GM12878 (cell line): ENCODE measurements around the gene KLF7. TPM values are rescaled to one million over a fixed set of nuclear protein-coding genes. Genes with fewer than 3 reads are reported as not detected.

Source experiments
- ATAC-seq: fragments of 200-7000 bp; cut with Tn5 transposase; 3 replicates; pipeline ENCODE4 v1.9.1; 2020; ENCODE audit warnings: mild to moderate bottlenecking, moderate library complexity
- BruUV-seq: library from RNA; stranded (reverse); fragments of 400-500 nt; replicated peaks from 2 replicates; lab custom pipeline; 2021; lab: Mats Ljungman, UMichigan
- CTCF ChIA-PET: fragments of 300-600 bp; sonication (Branson Sonifier 250); formaldehyde crosslinking; extraction: SDS; loops from one replicate; lab custom pipeline; 2021; ENCODE audit warnings: inconsistent platforms; lab: Yijun Ruan, JAX
- POLR2A ChIA-PET: fragments of 350-600 bp; formaldehyde crosslinking; extraction: SDS; loops from one replicate; lab custom pipeline; 2021; ENCODE audit warnings: inconsistent platforms; lab: Charles Lee
- RAD21 ChIA-PET: fragments of 300-600 bp; sonication (Branson Sonifier 250); formaldehyde crosslinking; loops from one replicate; lab custom pipeline; 2023; ENCODE audit warnings: antibody characterized with exemption; ENCODE audit not compliant: unreplicated experiment; lab: Charles Lee
- SMC1A ChIA-PET: fragments of 300-600 bp; sonication (Branson Sonifier 250); formaldehyde crosslinking; loops from one replicate; lab custom pipeline; 2023; ENCODE audit not compliant: unreplicated experiment, uncharacterized antibody; lab: Charles Lee
- DNase-seq: peaks from one replicate; pipeline ENCODE4 v3.0.0-alpha.2; 2011; ENCODE audit warnings: low read depth, low spot score
- FAIRE-seq: peaks from 3 replicates; lab custom pipeline; 2011; peaks lifted over from hg19 to GRCh38; lab: Jason Lieb, UNC
- H2AFZ ChIP-seq: 2 replicates; pipeline ENCODE4 v1.6.0; 2011; ENCODE audit warnings: low read depth, low read length, control low read depth; ENCODE audit not compliant: control insufficient read depth
- H3K27ac ChIP-seq: 2 replicates; pipeline ENCODE4 v1.5.1; 2011; ENCODE audit warnings: control low read depth; ENCODE audit not compliant: control insufficient read depth, insufficient read depth
- H3K27me3 ChIP-seq, 2 experiments: replicated peaks in 1 of 2; 2 replicates each; pipeline versions ENCODE4 v1.6.0 to v1.6.1; 2011; ENCODE audit warnings: low read length in 1 of 2; ENCODE audit not compliant: control insufficient read depth in 2 of 2, insufficient read depth in 2 of 2
- H3K36me3 ChIP-seq, 2 experiments: 2 replicates each; pipeline ENCODE4 v1.5.1; 2011; ENCODE audit warnings: low read length in 1 of 2; ENCODE audit not compliant: control insufficient read depth in 2 of 2, insufficient read depth in 2 of 2
- H3K4me1 ChIP-seq: 2 replicates; pipeline ENCODE4 v1.6.1; 2011; ENCODE audit warnings: mild to moderate bottlenecking, low read length, moderate library complexity, mixed read lengths; ENCODE audit not compliant: control insufficient read depth, insufficient read depth
- H3K4me2 ChIP-seq: 2 replicates; pipeline ENCODE4 v1.6.0; 2011; ENCODE audit warnings: control low read depth; ENCODE audit not compliant: control insufficient read depth, insufficient read depth
- H3K4me3 ChIP-seq: fragments of 200-600 bp; sonication (generic); 2 replicates; pipeline ENCODE4 v1.5.1; 2016
- H3K79me2 ChIP-seq: 2 replicates; pipeline ENCODE4 v1.6.0; 2011; ENCODE audit warnings: low read length; ENCODE audit not compliant: control insufficient read depth, insufficient read depth
- H3K9ac ChIP-seq: 2 replicates; pipeline ENCODE4 v1.8.0; 2011; ENCODE audit warnings: low read length, control low read depth, mixed read lengths; ENCODE audit not compliant: control insufficient read depth, insufficient read depth
- H3K9me3 ChIP-seq: replicated peaks from 3 replicates; pipeline ENCODE4 v1.5.1; 2011; ENCODE audit warnings: mild to moderate bottlenecking, low read length; ENCODE audit not compliant: control insufficient read depth, insufficient read depth
- H4K20me1 ChIP-seq: 2 replicates; pipeline ENCODE4 v1.6.0; 2011; ENCODE audit not compliant: control insufficient read depth, insufficient read depth
- BCL11A ChIP-seq: IDR thresholded peaks from 2 replicates; pipeline ENCODE4 v1.6.1; 2011; ENCODE audit warnings: low read depth, low read length
- CBFB ChIP-seq: IDR thresholded peaks from 2 replicates; pipeline ENCODE4 v1.6.1; 2016; ENCODE audit warnings: antibody characterized with exemption, low read depth
- CEBPB ChIP-seq, 2 experiments: fragments of 150-350 bp in 1 of 2; IDR thresholded peaks; 2 replicates each; pipeline ENCODE4 v1.6.1; 2012 to 2014; ENCODE audit warnings: low read depth in 2 of 2, low read length in 2 of 2, borderline replicate concordance in 1 of 2, inconsistent platforms in 1 of 2
- FOS ChIP-seq: IDR thresholded peaks from 3 replicates; pipeline ENCODE4 v1.6.1; 2011; ENCODE audit warnings: borderline replicate concordance; ENCODE audit not compliant: insufficient read length; ENCODE audit errors: extremely low read depth
- KDM1A ChIP-seq: fragments of 200-600 bp; sonication (generic); IDR thresholded peaks from 2 replicates; pipeline ENCODE4 v1.6.1; 2016; ENCODE audit warnings: borderline replicate concordance
- MYC ChIP-seq: IDR thresholded peaks from 2 replicates; pipeline ENCODE4 v1.6.1; 2011; ENCODE audit warnings: mild to moderate bottlenecking, low read length, moderate library complexity, inconsistent platforms; ENCODE audit not compliant: insufficient read depth, insufficient replicate concordance, insufficient read length, severe bottlenecking
- NFYA ChIP-seq: IDR thresholded peaks from 2 replicates; pipeline ENCODE4 v1.6.1; 2011; ENCODE audit warnings: low read depth, mild to moderate bottlenecking, low read length, improper control_type of control experiment, borderline replicate concordance
- NRF1 ChIP-seq: conservative IDR thresholded peaks from 2 replicates; pipeline ENCODE4 v1.6.1; 2011; ENCODE audit warnings: mild to moderate bottlenecking, low read depth, low read length, improper control_type of control experiment
- WGBS: methylation state at CpG from one replicate; pipeline ENCODE4 v1.1.6; 2016; ENCODE audit warnings: low lambda C conversion rate; ENCODE audit not compliant: insufficient replicate concordance, insufficient coverage; ENCODE audit errors: missing lambda C conversion rate; 5-methylcytosine and 5-hydroxymethylcytosine counted together
- in situ Hi-C: fragments of 300-500 bp; cut with MboI; formaldehyde crosslinking; loops from 9 replicates; pipeline ENCODE4 v1.14.3; 2018; ENCODE audit warnings: mixed read lengths
- intact Hi-C: fragments of 100-400 bp; cut with micrococcal nuclease; formaldehyde crosslinking; loops from one replicate; pipeline ENCODE4 v1.14.2; 2022; ENCODE audit not compliant: unreplicated experiment
- polyA plus RNA-seq, 11 experiments: library from polyadenylated mRNA; depleted of rRNA in 4 of 11; unstranded in 6 of 11; stranded (reverse) in 5 of 11; fragments of >200 nt; fragmentation: Nextera tagmentation in 4 of 11; fragmentation: Illumina TruSeq in 1 of 11; extraction: Ambion mirVana in 4 of 11; extraction: Trizol in 1 of 11; gene quantifications; 1 replicate in 1 of 11; 2 replicates in 10 of 11; pipeline versions ENCODE4 v1.2.1 to v1.2.3, GENCODE V29; 2011 to 2016; ENCODE audit warnings: inconsistent platforms in 2 of 11, missing spikeins in 2 of 11, low read depth in 1 of 11
- total RNA-seq, 4 experiments: library from RNA; depleted of rRNA in 3 of 4; stranded (reverse); fragments of >200 nt in 3 of 4; fragmentation: Illumina TruSeq in 1 of 4; extraction: Trizol in 1 of 4; gene quantifications; 2 replicates each; pipeline versions ENCODE4 v1.2.1 to v1.2.3, GENCODE V29; 2013 to 2021
- TF ChIP-seq, protein P1 (sequence below): IDR thresholded peaks from 2 replicates; pipeline ENCODE4 v1.6.1; 2011; ENCODE audit warnings: borderline replicate concordance, low read depth, mild to moderate bottlenecking, moderate library complexity, low read length; ENCODE audit not compliant: insufficient read depth, poor library complexity, severe bottlenecking
- TF ChIP-seq, protein P2 (sequence below): IDR thresholded peaks from 2 replicates; pipeline ENCODE4 v1.6.1; 2012; ENCODE audit warnings: low read length, inconsistent platforms

The KLF7 gene
- total and polyA plus RNA-seq, 10 of the 15 experiments (the other 5 are each of a cell fraction or from before 2014, with no cell fraction given) = 2.4 to 24.8 (median 8.5) TPM

DNA sequence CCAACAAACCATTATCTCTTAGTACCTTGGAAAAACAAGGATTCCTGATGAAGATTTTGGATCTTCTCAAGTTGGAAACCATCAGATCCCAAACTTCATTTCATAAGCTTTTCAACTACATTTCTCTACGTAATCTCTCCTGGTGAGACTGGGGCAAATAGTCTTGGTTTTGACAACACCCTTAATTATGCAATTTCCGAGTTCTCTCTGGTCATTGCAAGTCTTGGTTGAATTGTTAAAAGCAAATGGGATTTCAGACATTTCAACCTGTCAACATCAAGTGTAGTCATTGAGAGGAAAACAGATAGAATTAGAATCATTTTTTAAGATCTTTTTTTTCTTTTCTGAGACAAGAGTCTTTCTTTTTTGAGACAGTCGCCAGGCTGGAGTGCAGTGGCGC, 26.2 kb downstream of the KLF7 start:
- POLR2A ChIA-PET = interaction anchor here (6.2 kb wide), 1 partner anchor 27 kb away, joined by 56 read pairs; the partner anchor contains the start of gene KLF7
- H3K36me3 ChIP-seq = no peaks in the 10 kb centered on the region; a peak in 1 of 4 replicates
- H3K27ac ChIP-seq = no peak overlapping the region
- 84% methylated on average over 4 of the region's 4 CpGs for WGBS
- SMC1A ChIA-PET = interaction anchor here (0.7 to 6.6 kb wide), 3 partner anchors 9 to 28 kb away, joined by 3 to 61 read pairs (median 4); no protein-coding TSS in a partner anchor
- in situ Hi-C loops (no loop called here), intact Hi-C loops (no loop called here)
- no peaks in the 10 kb centered on the region for H3K27me3 ChIP-seq
- H4K20me1 ChIP-seq = no peaks in the 10 kb centered on the region
- H3K79me2 ChIP-seq = peaks cover 13% of the 10 kb centered on the region
- H3K4me2 ChIP-seq = no peak overlapping the region
- H2AFZ ChIP-seq = no peak overlapping the region
- CTCF ChIA-PET = interaction anchor here (0.7 kb wide), 1 partner anchor 100 kb away, joined by 3 read pairs; no protein-coding TSS in a partner anchor
- DNase-seq (no peak), FAIRE-seq (no peak), ATAC-seq (no peak)
- H3K4me3 ChIP-seq = no peak overlapping the region
- BruUV-seq = no TSS peak
- H3K4me1 ChIP-seq = peaks cover 21% of the 10 kb centered on the region
- H3K9ac ChIP-seq = no peak overlapping the region
- TF ChIP-seq CBFB (no peak), NRF1 (no peak), KDM1A (no peak), CEBPB (IDR thresholded peaks at IDR 0.05; ENCODE audit: borderline replicate concordance in 1 of 2, low read depth in 2 of 2, low read length in 2 of 2) (no peak), NFYA (no peak), FOS (no peak), MYC (no peak), BCL11A (no peak)
- TF ChIP-seq, protein P1, sequence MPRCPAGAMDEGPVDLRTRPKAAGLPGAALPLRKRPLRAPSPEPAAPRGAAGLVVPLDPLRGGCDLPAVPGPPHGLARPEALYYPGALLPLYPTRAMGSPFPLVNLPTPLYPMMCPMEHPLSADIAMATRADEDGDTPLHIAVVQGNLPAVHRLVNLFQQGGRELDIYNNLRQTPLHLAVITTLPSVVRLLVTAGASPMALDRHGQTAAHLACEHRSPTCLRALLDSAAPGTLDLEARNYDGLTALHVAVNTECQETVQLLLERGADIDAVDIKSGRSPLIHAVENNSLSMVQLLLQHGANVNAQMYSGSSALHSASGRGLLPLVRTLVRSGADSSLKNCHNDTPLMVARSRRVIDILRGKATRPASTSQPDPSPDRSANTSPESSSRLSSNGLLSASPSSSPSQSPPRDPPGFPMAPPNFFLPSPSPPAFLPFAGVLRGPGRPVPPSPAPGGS = no peak
- TF ChIP-seq, protein P2, sequence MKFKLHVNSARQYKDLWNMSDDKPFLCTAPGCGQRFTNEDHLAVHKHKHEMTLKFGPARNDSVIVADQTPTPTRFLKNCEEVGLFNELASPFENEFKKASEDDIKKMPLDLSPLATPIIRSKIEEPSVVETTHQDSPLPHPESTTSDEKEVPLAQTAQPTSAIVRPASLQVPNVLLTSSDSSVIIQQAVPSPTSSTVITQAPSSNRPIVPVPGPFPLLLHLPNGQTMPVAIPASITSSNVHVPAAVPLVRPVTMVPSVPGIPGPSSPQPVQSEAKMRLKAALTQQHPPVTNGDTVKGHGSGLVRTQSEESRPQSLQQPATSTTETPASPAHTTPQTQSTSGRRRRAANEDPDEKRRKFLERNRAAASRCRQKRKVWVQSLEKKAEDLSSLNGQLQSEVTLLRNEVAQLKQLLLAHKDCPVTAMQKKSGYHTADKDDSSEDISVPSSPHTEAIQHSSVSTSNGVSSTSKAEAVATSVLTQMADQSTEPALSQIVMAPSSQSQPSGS = no peak
- RAD21 ChIA-PET = no interaction called here
- no peaks in the 10 kb centered on the region for H3K9me3 ChIP-seq
